NCI-H187 (cell line): ENCODE data around the gene SOWAHB.
"Not testable (repeated sequence)": the region's sequence is repeated elsewhere in the genome, so short reads cannot be mapped to it uniquely, and the experiment has no call there.

Experiments
- DNase-seq, 2 experiments: peaks; one replicate each; lab custom pipeline; 2025; lab: John Stamatoyannopoulos, UW

The SOWAHB gene

DNA sequence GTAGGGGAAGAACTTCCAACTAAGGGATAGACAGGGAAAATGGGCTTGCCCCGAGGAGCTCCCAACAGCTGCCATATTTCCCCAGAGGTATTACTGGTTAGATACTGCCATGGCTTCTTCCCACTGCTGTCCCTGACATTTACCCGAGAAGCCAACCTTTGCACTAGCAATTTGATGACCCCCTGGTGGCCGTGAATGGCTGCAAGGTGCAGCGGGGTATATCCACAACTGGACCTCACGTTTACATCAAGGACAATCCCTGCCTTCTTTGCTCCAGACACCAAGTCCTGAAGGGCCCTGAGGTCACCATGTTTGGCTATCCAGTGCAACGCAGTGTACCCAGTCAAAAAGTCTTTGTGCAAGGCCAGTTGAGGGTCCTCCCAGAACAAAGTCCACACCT, 2.3 kb downstream of the SOWAHB start:
- no peak for DNase-seq

- DNase-seq, result no peak
Measured at GRCh38 chr4:76894537-76895255, 3.2 kb downstream of the SOWAHB start.

DNA sequence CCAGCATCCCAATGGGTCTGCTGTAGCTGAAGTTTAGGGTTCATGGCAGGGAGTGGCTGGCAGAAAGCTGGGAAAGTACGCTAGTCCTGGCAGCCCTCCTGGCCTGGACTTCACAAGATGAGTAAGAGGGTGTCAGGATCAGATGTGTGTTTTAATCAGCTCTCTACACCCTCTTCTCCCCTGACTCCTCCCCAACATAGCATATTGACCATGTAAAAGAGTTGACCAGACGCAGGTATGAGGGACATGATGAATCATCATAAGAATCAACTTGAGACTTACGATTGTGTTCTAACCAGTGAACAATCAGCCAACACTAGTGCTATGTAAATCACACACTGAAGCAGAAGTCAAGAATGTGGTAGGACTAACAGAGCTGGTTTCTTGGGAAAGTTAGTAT, 5.3 kb downstream of the SOWAHB start:
- no peak for DNase-seq

- DNase-seq, result no peak
Measured at GRCh38 chr4:76892001-76892400, 5.9 kb downstream of the SOWAHB start.

DNA sequence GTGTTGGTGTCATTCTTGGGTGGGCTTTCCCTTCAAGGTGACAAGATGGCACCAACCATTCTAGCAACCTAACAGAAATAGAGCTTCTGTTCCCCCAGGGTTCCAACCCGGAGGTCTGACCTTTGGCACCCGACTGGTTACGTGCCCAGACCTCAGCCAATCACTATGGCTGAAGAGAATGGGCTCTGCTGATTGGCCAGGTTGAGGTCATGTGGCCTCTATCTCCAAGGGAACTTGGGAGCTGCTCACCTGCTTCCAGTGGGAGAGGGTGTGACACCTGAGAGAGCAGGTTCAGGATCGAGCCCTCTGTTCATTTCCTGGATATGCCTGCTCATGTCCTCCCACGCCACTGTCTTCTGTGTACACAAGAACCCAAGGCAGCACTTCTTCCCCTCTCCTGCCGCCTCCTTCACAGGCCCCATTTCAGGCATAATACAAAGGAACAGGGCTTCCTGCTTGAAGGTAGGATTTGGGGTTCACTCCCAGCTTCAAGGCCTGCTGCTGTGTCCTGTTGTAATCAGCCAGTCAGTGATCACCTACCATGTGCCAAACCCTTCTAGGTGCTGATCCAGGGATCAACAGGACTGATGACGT, 11.0 kb downstream of the SOWAHB start:
- DNase-seq, result no peak

- DNase-seq, result no peak
Measured at GRCh38 chr4:76886214-76886613, 11.7 kb downstream of the SOWAHB start.

DNA sequence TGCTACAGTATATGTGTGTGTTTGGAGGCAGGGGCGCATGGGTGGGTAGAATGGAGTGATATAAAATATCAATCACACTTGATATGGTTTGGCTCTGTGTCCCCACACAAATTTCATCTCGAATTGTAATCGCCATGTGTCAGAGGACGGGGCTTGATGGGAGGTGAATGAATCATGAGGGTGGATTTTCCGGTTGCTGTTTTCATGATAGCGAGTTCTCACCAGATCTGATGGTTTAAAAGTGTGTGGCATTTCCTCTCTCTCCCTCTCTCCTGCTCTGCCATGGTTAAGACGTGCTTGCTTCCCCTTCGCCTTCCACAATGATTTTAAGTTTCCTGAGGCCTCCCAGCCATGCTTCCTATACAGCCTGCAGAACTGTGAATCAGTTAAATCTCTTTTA, 14.8 kb downstream of the SOWAHB start:
- no peak for DNase-seq

DNA sequence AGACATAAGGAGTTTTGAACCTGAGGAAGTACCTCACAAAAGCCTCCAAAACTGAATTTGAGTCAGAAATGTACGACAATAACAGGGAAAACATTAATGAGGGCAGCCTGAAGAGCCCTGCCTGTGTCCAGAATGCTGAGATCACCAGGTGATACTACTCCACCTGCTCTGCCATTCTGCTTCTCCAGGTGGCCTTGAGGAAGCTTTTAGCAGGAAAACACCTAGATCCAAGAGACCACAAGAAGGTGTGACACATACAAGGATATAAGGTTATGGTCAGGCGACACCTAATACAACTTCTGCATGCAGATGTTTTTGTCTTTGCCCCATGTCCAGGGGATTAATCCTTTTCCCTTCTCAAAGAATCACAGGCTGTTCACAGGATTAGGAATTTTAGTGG, 15.3 kb downstream of the SOWAHB start:
- peak in 1 of 2 experiments; percentile 6 for DNase-seq

- peak; percentile 9 to 20 for DNase-seq
Measured at GRCh38 chr4:76881375-76881774, 16.6 kb downstream of the SOWAHB start.

GRCh38 chr4:76879731-76880364, 18.1 kb downstream of the SOWAHB start:
- DNase-seq, result no peak

- DNase-seq, result not testable (repeated sequence)
Measured at GRCh38 chr4:76878641-76879165, 19.2 kb downstream of the SOWAHB start.

DNA sequence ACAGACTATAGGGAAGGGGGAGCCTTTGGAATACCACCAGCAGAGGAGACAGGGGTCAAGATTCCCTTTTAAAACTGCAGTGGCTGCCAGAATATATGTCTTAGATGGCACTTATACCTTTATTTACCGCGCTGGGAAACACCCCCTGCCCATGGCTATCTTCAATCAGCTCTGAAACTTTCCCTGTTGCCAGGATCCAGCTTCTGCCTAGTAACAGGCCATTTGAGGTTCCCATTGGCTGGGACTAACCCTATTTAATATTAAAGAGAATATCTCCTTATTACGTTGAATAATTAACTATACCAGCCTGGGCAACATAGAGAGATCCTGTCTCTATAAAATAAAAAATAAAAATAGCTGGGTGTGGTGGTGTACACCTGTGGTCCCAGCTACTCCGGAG, 23.8 kb downstream of the SOWAHB start:
- DNase-seq, result no peak

- no peak for DNase-seq
Measured at GRCh38 chr4:76873495-76873894, 24.4 kb downstream of the SOWAHB start.

GRCh38 chr4:76872556-76872955, 25.4 kb downstream of the SOWAHB start:
- no peak for DNase-seq

- DNase-seq, result not testable (repeated sequence)
Measured at GRCh38 chr4:76868780-76869179, 29.2 kb downstream of the SOWAHB start.

DNA sequence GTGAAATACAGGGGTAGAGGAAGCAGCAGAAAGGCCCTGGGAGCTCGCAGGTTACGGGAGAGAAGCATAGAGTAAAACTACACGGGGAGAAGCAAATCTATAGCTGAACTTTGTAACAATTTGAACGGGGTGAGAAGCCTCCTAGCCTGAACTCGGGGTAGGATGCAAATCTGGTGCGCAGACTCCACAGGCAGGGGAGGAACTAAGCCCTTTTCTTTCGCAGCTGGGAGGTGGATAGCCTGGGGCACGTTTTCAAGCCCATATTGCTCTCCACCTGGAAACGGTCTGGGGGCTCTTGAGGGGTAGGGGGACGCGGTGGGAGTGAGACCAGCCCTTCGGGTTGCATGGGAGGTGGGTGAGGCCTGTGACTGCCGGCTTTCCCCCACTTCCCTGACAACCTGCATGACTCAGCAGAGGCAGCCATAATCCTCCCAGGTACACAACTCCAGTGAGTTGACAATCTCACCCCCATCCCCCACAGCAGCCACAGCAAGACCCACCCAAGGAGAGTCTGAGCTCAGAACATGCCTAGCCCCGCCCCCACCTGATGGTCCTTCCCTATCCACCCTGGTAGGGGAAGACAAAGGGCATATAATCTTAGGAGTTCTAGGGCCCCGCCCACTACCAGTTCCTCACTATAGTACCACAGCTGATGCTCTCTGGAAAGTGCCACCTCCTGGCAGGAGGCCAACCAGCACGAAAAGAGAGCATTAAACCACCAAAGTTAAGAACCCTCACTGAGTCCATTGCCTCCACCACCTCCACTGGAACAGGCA, 29.9 kb downstream of the SOWAHB start:
- DNase-seq, result peak in 1 of 2 experiments; percentile 11

- DNase-seq, result no peak
Measured at GRCh38 chr4:76867377-76867776, 30.6 kb downstream of the SOWAHB start.

DNA sequence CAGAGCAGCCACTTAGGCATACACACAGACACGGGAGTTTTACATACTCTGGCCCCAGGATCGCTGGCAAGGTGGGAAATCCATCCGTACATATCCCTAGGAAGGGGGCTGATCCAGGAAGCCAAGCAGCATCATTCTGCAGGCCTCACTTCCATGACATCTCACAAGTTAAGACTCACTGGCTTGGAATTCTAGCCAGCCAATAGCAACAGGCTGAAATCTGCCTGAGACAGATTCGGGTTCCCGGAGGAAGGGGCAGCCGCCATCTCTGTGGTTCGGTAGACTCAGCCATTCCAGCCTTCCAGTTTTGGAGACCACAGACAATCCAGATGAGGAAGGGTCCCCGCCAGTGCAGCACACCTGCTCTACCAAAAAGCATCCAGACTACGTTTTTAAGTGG, 31.3 kb downstream of the SOWAHB start:
- DNase-seq, result no peak

- DNase-seq, result no peak
Measured at GRCh38 chr4:76858319-76858718, 39.6 kb downstream of the SOWAHB start.

GRCh38 chr4:76857074-76857409, 40.9 kb downstream of the SOWAHB start:
- DNase-seq, result no peak

DNA sequence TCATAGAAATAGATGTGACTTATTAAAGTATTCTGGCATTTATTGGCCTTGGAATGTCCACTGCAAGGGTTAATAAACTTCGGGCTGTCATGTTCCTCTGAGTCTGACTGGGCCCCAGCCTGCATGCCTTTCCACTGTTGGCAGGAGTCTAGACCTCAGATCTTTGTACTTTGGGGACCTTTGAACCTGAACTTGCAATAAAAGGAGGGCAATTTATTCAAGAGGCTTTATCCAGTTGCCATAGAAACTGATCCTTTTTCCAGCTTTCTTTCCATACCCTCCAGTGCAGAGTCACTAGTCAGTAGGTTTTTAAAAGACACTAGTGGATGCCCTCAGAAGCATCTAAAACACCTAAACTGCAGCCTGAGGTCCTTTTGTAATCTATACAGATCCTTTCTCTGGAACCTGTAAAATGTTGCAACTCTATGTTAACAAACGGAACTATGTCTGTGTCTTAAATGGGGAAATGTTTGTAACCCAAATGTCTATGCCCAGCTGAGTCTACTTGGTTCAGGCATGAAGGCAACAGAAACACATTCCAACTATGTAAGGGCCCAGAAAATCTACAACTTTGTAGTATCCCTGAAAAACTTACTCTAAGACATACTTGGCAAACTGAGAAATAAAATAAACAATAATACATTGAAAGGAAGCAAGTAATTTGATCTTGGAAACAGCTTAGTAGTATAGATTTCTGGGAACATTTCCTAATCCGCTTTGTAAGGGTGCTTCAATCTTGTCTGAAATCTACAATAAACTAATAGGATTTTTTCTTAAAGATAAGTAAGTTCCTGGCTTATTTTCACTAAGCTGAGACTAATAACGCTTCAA, 41.5 kb downstream of the SOWAHB start:
- DNase-seq, result no peak

DNA sequence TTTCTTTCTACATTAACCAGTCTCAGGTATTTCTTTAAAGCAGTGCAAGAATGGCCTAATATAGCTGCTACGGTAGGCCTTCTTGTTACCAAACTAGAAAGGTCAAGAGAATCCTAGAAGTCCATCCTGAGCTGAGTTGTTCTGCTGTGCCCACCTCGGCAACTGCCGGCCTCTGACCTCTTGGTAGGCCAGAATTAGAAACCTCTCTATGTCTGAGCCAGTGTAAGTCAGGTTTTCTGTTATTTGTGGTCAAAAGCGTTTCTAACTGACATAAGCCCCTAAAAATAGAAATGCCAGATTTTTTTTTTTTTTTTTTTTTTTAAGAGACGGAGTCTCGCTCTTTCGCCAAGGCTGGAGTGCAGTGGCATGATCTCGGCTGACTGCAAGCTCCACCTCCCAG, 43.1 kb downstream of the SOWAHB start:
- no peak for DNase-seq
